ENCODE results near the gene C15orf40.
"Not testable (repeated sequence)": the region's sequence is repeated elsewhere in the genome, so short reads cannot be mapped to it uniquely, and the experiment has no call there.

The C15orf40 gene

GRCh38 chr15:83011271-83012075 is at the start of gene C15orf40:
TSS of gene C15orf40 (minus strand) at chr15:83011639. CDS start at chr15:83011607, 32 bp downstream.
- DNase-seq, result peak; percentile 93

GRCh38 chr15:83057696-83058376 is 46.4 kb upstream of the C15orf40 start:
- DNase-seq, result no peak

- DNase-seq, result no peak
Measured at GRCh38 chr15:83057002-83057401, 45.6 kb upstream of the C15orf40 start.

- no peak for DNase-seq
Measured at GRCh38 chr15:83053151-83053550, 41.7 kb upstream of the C15orf40 start.

GRCh38 chr15:83046558-83047127 is 35.2 kb upstream of the C15orf40 start:
- DNase-seq, result no peak

- DNase-seq, result no peak
Measured at GRCh38 chr15:83044156-83044555, 32.7 kb upstream of the C15orf40 start.

- no peak for DNase-seq
Measured at GRCh38 chr15:83039206-83039605, 27.8 kb upstream of the C15orf40 start.

GRCh38 chr15:83036253-83036652 is 24.8 kb upstream of the C15orf40 start:
- DNase-seq, result no peak

- DNase-seq, result not testable (repeated sequence)
Measured at GRCh38 chr15:83031234-83031633, 19.8 kb upstream of the C15orf40 start.

- DNase-seq, result no peak
Measured at GRCh38 chr15:83030021-83030420, 18.6 kb upstream of the C15orf40 start.

- no peak for DNase-seq
Measured at GRCh38 chr15:83018436-83018835, 7.0 kb upstream of the C15orf40 start.

GRCh38 chr15:83016906-83017305 is 5.5 kb upstream of the C15orf40 start:
- DNase-seq, result no peak

- no peak for DNase-seq
Measured at GRCh38 chr15:83015361-83015760, 3.9 kb upstream of the C15orf40 start.

- no peak for DNase-seq
Measured at GRCh38 chr15:83014205-83014653, 2.8 kb upstream of the C15orf40 start.

- DNase-seq, result no peak
Measured at GRCh38 chr15:83012636-83013035, 1.2 kb upstream of the C15orf40 start.

- no peak for DNase-seq
Measured at GRCh38 chr15:83012076-83012426, 612 bp upstream of the C15orf40 start.

GRCh38 chr15:83010709-83011270 is 649 bp downstream of the C15orf40 start:
- DNase-seq, result peak; percentile 81

- DNase-seq, result not testable (repeated sequence)
Measured at GRCh38 chr15:83000672-83001031, 10.8 kb downstream of the C15orf40 start.

- DNase-seq, result peak; percentile 61
Measured at GRCh38 chr15:82999905-83000671, 11.4 kb downstream of the C15orf40 start.

- DNase-seq, result no peak
Measured at GRCh38 chr15:82999426-82999825, 12.0 kb downstream of the C15orf40 start.

GRCh38 chr15:82995938-82996337 is 15.5 kb downstream of the C15orf40 start:
- DNase-seq, result no peak

GRCh38 chr15:82995076-82995475 is 16.4 kb downstream of the C15orf40 start:
- DNase-seq, result no peak

- DNase-seq, result no peak
Measured at GRCh38 chr15:82993144-82993543, 18.3 kb downstream of the C15orf40 start.
